GM23248 (cell line): Measurements from ENCODE around the gene PDCD2L. TPM values are rescaled to one million over a fixed set of nuclear protein-coding genes. Genes with fewer than 3 reads are reported as not detected.
"Not testable (repeated sequence)": the region's sequence is repeated elsewhere in the genome, so short reads cannot be mapped to it uniquely, and the experiment has no call there.

Source experiments
- DNase-seq: peaks from one replicate; pipeline ENCODE4 v3.0.0-alpha.2; 2015
- H2AFZ ChIP-seq: fragments of 200-600 bp; sonication (generic); 2 replicates; pipeline ENCODE4 v1.6.1; 2016; ENCODE audit warnings: antibody characterized with exemption
- H3F3A ChIP-seq: fragments of 200-600 bp; sonication (generic); 2 replicates; pipeline ENCODE4 v1.6.1; 2016; ENCODE audit warnings: mild to moderate bottlenecking, antibody characterized with exemption, mixed run types; ENCODE audit not compliant: insufficient read depth
- H3K27ac ChIP-seq: fragments of 200-600 bp; sonication (generic); 2 replicates; pipeline ENCODE4 v1.5.1; 2016; ENCODE audit warnings: mild to moderate bottlenecking
- H3K27me3 ChIP-seq: fragments of 200-600 bp; sonication (generic); replicated peaks from 2 replicates; pipeline ENCODE4 v1.6.1; 2016; ENCODE audit warnings: mild to moderate bottlenecking; ENCODE audit not compliant: insufficient read depth
- H3K36me3 ChIP-seq: fragments of 200-600 bp; sonication (generic); 2 replicates; pipeline ENCODE4 v1.6.1; 2016; ENCODE audit warnings: low read depth, mild to moderate bottlenecking
- H3K4me1 ChIP-seq: fragments of 200-600 bp; sonication (generic); 2 replicates; pipeline ENCODE4 v1.6.1; 2016; ENCODE audit warnings: mild to moderate bottlenecking; ENCODE audit not compliant: insufficient read depth
- H3K4me2 ChIP-seq: fragments of 200-600 bp; sonication (generic); one replicate; pipeline ENCODE4 v1.6.1; 2016; ENCODE audit warnings: mild to moderate bottlenecking; ENCODE audit not compliant: unreplicated experiment
- H3K4me3 ChIP-seq: fragments of 200-600 bp; sonication (generic); 2 replicates; pipeline ENCODE4 v1.5.1; 2016; ENCODE audit warnings: mild to moderate bottlenecking
- H3K79me2 ChIP-seq: fragments of 200-600 bp; sonication (generic); 2 replicates; pipeline ENCODE4 v1.6.1; 2016; ENCODE audit warnings: mild to moderate bottlenecking; ENCODE audit not compliant: insufficient read depth
- H3K9ac ChIP-seq: fragments of 200-600 bp; sonication (generic); 2 replicates; pipeline ENCODE4 v1.6.1; 2016; ENCODE audit warnings: mild to moderate bottlenecking
- H3K9me2 ChIP-seq: fragments of 200-600 bp; sonication (generic); 2 replicates; pipeline ENCODE4 v1.6.1; 2016; ENCODE audit warnings: mixed run types, mild to moderate bottlenecking, moderate library complexity; ENCODE audit not compliant: insufficient read depth
- H3K9me3 ChIP-seq: fragments of 200-600 bp; sonication (generic); one replicate; pipeline ENCODE4 v1.6.1; 2017; ENCODE audit warnings: low read depth
- H4K20me1 ChIP-seq: fragments of 200-600 bp; sonication (generic); 2 replicates; pipeline ENCODE4 v1.6.0; 2016; ENCODE audit not compliant: insufficient read depth
- EZH2 ChIP-seq: fragments of 200-600 bp; sonication (generic); IDR thresholded peaks from 2 replicates; pipeline ENCODE4 v1.6.1; 2018; ENCODE audit warnings: antibody characterized with exemption, mild to moderate bottlenecking; ENCODE audit not compliant: insufficient read depth, poor library complexity, severe bottlenecking
- EZH2phosphoT487 ChIP-seq: fragments of 200-600 bp; sonication (generic); IDR thresholded peaks from 2 replicates; pipeline ENCODE4 v1.6.1; 2018; ENCODE audit warnings: antibody characterized with exemption, moderate library complexity, mild to moderate bottlenecking, low read depth; ENCODE audit not compliant: insufficient read depth
- WGBS, 2 experiments: methylation state at CpG; one replicate each; pipeline ENCODE4 v1.1.6; 2015 to 2017; ENCODE audit warnings: low lambda C conversion rate in 2 of 2, low coverage in 1 of 2; ENCODE audit errors: missing lambda C conversion rate in 2 of 2; 5-methylcytosine and 5-hydroxymethylcytosine counted together
- in situ Hi-C: fragments of 300-500 bp; cut with MboI; formaldehyde crosslinking; loops from 2 replicates; pipeline ENCODE4 v1.15.0; 2020
- polyA plus RNA-seq: library from polyadenylated mRNA; unstranded; fragments of >200 nt; fragmentation: Nextera tagmentation; extraction: Ambion mirVana; gene quantifications from 2 replicates; pipeline ENCODE4 v1.2.1, GENCODE V29; 2016
- total RNA-seq: library from RNA; depleted of rRNA; stranded (reverse); fragments of >200 nt; shearing (Covaris generic); gene quantifications from 2 replicates; pipeline ENCODE4 v1.2.3, GENCODE V29; 2014

Gene PDCD2L
- total and polyA plus RNA-seq, 2 experiments from 2014 or later = 7.4 to 13.4 TPM

GRCh38 chr19:34459614-34460013 is 55.4 kb downstream of the PDCD2L start:
- TF ChIP-seq EZH2 (no peak), EZH2phosphoT487 (no peak)
- no peak overlapping the region for H3K27ac ChIP-seq
- H4K20me1 ChIP-seq = no peaks in the 10 kb centered on the region
- in situ Hi-C loops = no loop called here
- no peak overlapping the region for H3K4me3 ChIP-seq
- 98 to 100% methylated on average over 2 of the region's 2 CpGs for WGBS, 2 experiments
- H3K27me3 ChIP-seq = no peaks in the 10 kb centered on the region
- H3K36me3 ChIP-seq = peaks cover 73% of the 10 kb centered on the region
- H3F3A ChIP-seq = peaks cover 31% of the 10 kb centered on the region
- H3K9me2 ChIP-seq = no peaks in the 10 kb centered on the region
- no peak overlapping the region for H3K9ac ChIP-seq
- H3K4me2 ChIP-seq = no peak overlapping the region
- DNase-seq = no peak
- H3K9me3 ChIP-seq = no peaks in the 10 kb centered on the region
- H2AFZ ChIP-seq = no peak overlapping the region
- H3K4me1 ChIP-seq = peaks cover 16% of the 10 kb centered on the region
- H3K79me2 ChIP-seq = peaks cover 91% of the 10 kb centered on the region

- Histone ChIP-seq H3K9me2 (no peaks in the 10 kb centered on the region), H3K9me3 (no peaks in the 10 kb centered on the region), H2AFZ (no peak overlapping the region), H3K27me3 (no peaks in the 10 kb centered on the region), H3K4me2 (no peak overlapping the region), H3K36me3 (peaks cover 77% of the 10 kb centered on the region), H3K79me2 (peaks cover 94% of the 10 kb centered on the region), H4K20me1 (no peaks in the 10 kb centered on the region), H3K4me1 (peaks cover 12% of the 10 kb centered on the region), H3K4me3 (no peak overlapping the region), H3F3A (peaks cover 20% of the 10 kb centered on the region), H3K27ac (peak overlapping the region; percentile 33), H3K9ac (no peak overlapping the region)
- TF ChIP-seq EZH2phosphoT487 (no peak), EZH2 (no peak)
- in situ Hi-C loops = no loop called here
- DNase-seq = peak; percentile 42
- WGBS, 2 experiments = 75 to 77% methylated on average over 5 of the region's 5 CpGs
Measured at GRCh38 chr19:34461375-34462100, 57.3 kb downstream of the PDCD2L start.

- H3K9me2 ChIP-seq, H4K20me1 ChIP-seq, H3K9ac ChIP-seq, H3K27ac ChIP-seq, H3K4me2 ChIP-seq, DNase-seq, H3K4me3 ChIP-seq, in situ Hi-C loops, H3K9me3 ChIP-seq, H2AFZ ChIP-seq, H3K27me3 ChIP-seq: not testable (repeated sequence)
- peaks cover 73% of the 10 kb centered on the region for H3K79me2 ChIP-seq
- WGBS, 2 experiments = 89 to 96% methylated on average over 4 of the region's 4 CpGs
- peaks cover 74% of the 10 kb centered on the region for H3K36me3 ChIP-seq
- H3F3A ChIP-seq = peaks cover 25% of the 10 kb centered on the region
- H3K4me1 ChIP-seq = peaks cover 12% of the 10 kb centered on the region
Measured at GRCh38 chr19:34464785-34465184, 60.6 kb downstream of the PDCD2L start.

GRCh38 chr19:34468409-34468808 is 64.2 kb downstream of the PDCD2L start:
- no peaks in the 10 kb centered on the region for H3K4me1 ChIP-seq
- H3K36me3 ChIP-seq = peaks cover 70% of the 10 kb centered on the region
- peaks cover 37% of the 10 kb centered on the region for H3K79me2 ChIP-seq
- no peak for TF ChIP-seq EZH2phosphoT487
- no peak for TF ChIP-seq EZH2
- H3K9me3 ChIP-seq = no peaks in the 10 kb centered on the region
- no peaks in the 10 kb centered on the region for H3K9me2 ChIP-seq
- no peak overlapping the region for H3K9ac ChIP-seq
- H4K20me1 ChIP-seq = no peaks in the 10 kb centered on the region
- no peak overlapping the region for H3K27ac ChIP-seq
- peaks cover 21% of the 10 kb centered on the region for H3F3A ChIP-seq
- H3K4me2 ChIP-seq = no peak overlapping the region
- no peaks in the 10 kb centered on the region for H3K27me3 ChIP-seq
- peak; percentile 44 for DNase-seq
- H2AFZ ChIP-seq = no peak overlapping the region
- in situ Hi-C loops = no loop called here
- WGBS, 2 experiments = 93 to 97% methylated on average over 1 of the region's 1 CpG
- no peak overlapping the region for H3K4me3 ChIP-seq

GRCh38 chr19:34469026-34469425 is 64.8 kb downstream of the PDCD2L start:
- H3K4me2 ChIP-seq, H3K9me3 ChIP-seq, H3K4me3 ChIP-seq, H3K27ac ChIP-seq, DNase-seq, H4K20me1 ChIP-seq, H3K9ac ChIP-seq, H3K27me3 ChIP-seq, H3K4me1 ChIP-seq, H2AFZ ChIP-seq, in situ Hi-C loops, H3K9me2 ChIP-seq: not testable (repeated sequence)
- 85 to 88% methylated on average over 5 of the region's 5 CpGs for WGBS, 2 experiments
- Histone ChIP-seq H3F3A (peaks cover 27% of the 10 kb centered on the region), H3K79me2 (peaks cover 31% of the 10 kb centered on the region), H3K36me3 (peaks cover 64% of the 10 kb centered on the region)
